Sigmoid colon (tissue), 7 donors: ENCODE data around the gene C1orf232. TPM values are rescaled to one million over a fixed set of nuclear protein-coding genes. Genes with fewer than 3 reads are reported as not detected.

Experiments used
- DNase-seq: peaks from one replicate; pipeline ENCODE4 v3.0.0-alpha.2; 2019
- H3K27ac ChIP-seq, 4 donors: fragments of 200-600 bp; sonication (generic); one replicate each; pipeline ENCODE4 v1.5.1; 2016 to 2019; ENCODE audit warnings: mild to moderate bottlenecking in 1 of 4
- H3K27me3 ChIP-seq, 3 donors: fragments of 200-600 bp; sonication (generic); one replicate each; pipeline ENCODE4 v1.5.1; 2019; ENCODE audit warnings: mild to moderate bottlenecking in 1 of 3
- H3K36me3 ChIP-seq, 4 donors: fragments of 200-600 bp; sonication (generic); one replicate each; pipeline ENCODE4 v1.5.1; 2016 to 2019
- H3K4me1 ChIP-seq, 4 donors: fragments of 200-600 bp; sonication (generic); one replicate each; pipeline ENCODE4 v1.5.1; 2017 to 2019
- H3K4me3 ChIP-seq, 4 donors: fragments of 200-600 bp; sonication (generic); one replicate each; pipeline ENCODE4 v1.5.1; 2017 to 2019; ENCODE audit warnings: mild to moderate bottlenecking in 2 of 4, moderate library complexity in 1 of 4
- H3K9me3 ChIP-seq, 4 donors: fragments of 200-600 bp in 3 of 4; sonication (generic) in 3 of 4; one replicate each; pipeline versions ENCODE4 v1.5.1 to v1.6.1; 2013 to 2019
- CTCF ChIP-seq, 4 experiments: fragments of 450-650 bp in 3 of 4; fragments of 200-600 bp in 1 of 4; IDR thresholded peaks; one replicate each; pipeline ENCODE4 v1.5.1; 2016 to 2019; ENCODE audit warnings: antibody characterized with exemption in 4 of 4, mild to moderate bottlenecking in 3 of 4, moderate library complexity in 2 of 4
- EP300 ChIP-seq, 4 donors: sonication (generic); formaldehyde crosslinking; IDR thresholded peaks; one replicate each; pipeline ENCODE4 v1.6.1; 2017; ENCODE audit warnings: antibody characterized with exemption in 4 of 4
- POLR2A ChIP-seq, 2 donors: fragments of 450-650 bp; IDR thresholded peaks; one replicate each; pipeline ENCODE4 v1.6.1; 2016; ENCODE audit warnings: antibody characterized with exemption in 2 of 2, mild to moderate bottlenecking in 2 of 2, moderate library complexity in 2 of 2
- POLR2AphosphoS5 ChIP-seq, 4 donors: sonication (generic); formaldehyde crosslinking; IDR thresholded peaks; one replicate each; pipeline ENCODE4 v1.6.1; 2017; ENCODE audit warnings: antibody characterized with exemption in 4 of 4
- WGBS, 2 donors: extraction: QIAGEN DNeasy Blood & Tissue Kit; methylation state at CpG; one replicate each; pipeline ENCODE4 v1.1.7; 2013; 5-methylcytosine and 5-hydroxymethylcytosine counted together
- intact Hi-C: fragments of 100-400 bp; cut with DNase I; formaldehyde crosslinking; loops from one replicate; pipeline ENCODE4 v1.15.1; 2023
- polyA plus RNA-seq, 3 donors: library from polyadenylated mRNA; stranded (reverse); fragments of 200-250 nt; gene quantifications; one replicate each; pipeline ENCODE4 v1.2.3, GENCODE V29; 2013
- total RNA-seq, 4 donors: library from RNA; depleted of rRNA; stranded (reverse); fragments of >200 nt; gene quantifications; one replicate each; pipeline ENCODE4 v1.1.0, GENCODE V29; 2016
- donor health status: healthy with polysubstance abuse.
- donor health status: Bipolar disorder and iron deficiency.
- donor health status: healthy.

The C1orf232 gene
- total and polyA plus RNA-seq, 7 donors = not detected

GRCh38 chr1:26184086-26184485 lies 15.3 kb upstream of the C1orf232 start:
- no peak overlapping the region for H3K4me3 ChIP-seq
- no peak for DNase-seq
- no peak overlapping the region for H3K27ac ChIP-seq
- no peaks in the 10 kb centered on the region for H3K36me3 ChIP-seq
- TF ChIP-seq POLR2A (IDR thresholded peaks at IDR 0.05) (no peak), CTCF (IDR thresholded peaks at IDR 0.05) (no peak), POLR2AphosphoS5 (IDR thresholded peaks at IDR 0.05) (no peak), EP300 (IDR thresholded peaks at IDR 0.05) (no peak)
- 94 to 97% methylated on average over 7 of the region's 7 CpGs for WGBS, 2 donors
- H3K27me3 ChIP-seq = no peaks in the 10 kb centered on the region
- H3K4me1 ChIP-seq = no peaks in the 10 kb centered on the region
- no peaks in the 10 kb centered on the region for H3K9me3 ChIP-seq
- intact Hi-C loops = no loop called here

DNA sequence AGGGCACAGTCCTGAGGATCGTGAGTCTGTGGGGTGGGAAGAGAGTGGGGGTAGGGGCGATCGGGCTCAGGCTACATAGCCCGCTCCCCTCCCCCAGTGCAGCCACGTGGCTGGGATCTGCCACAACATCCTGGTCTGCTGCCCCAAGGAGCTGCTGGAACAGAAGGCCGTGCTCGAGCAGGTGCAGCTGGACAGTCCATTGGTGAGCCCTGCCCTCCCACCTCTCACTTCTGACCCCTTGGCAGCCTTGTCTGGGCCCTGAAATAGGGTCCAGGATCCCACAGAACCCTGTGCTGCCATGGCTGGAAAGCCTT lies 13.6 kb upstream of the C1orf232 start:
- Histone ChIP-seq H3K27me3 (no peaks in the 10 kb centered on the region), H3K36me3 (no peaks in the 10 kb centered on the region), H3K4me3 (no peak overlapping the region), H3K27ac (no peak overlapping the region), H3K9me3 (no peaks in the 10 kb centered on the region), H3K4me1 (no peaks in the 10 kb centered on the region)
- TF ChIP-seq POLR2AphosphoS5 (IDR thresholded peaks at IDR 0.05) = no peak
- TF ChIP-seq POLR2A (IDR thresholded peaks at IDR 0.05) = no peak
- no peak for TF ChIP-seq EP300 (IDR thresholded peaks at IDR 0.05)
- TF ChIP-seq CTCF (IDR thresholded peaks at IDR 0.05) = no peak
- no peak for DNase-seq
- intact Hi-C loops = no loop called here
- WGBS, 2 donors = 84 to 88% methylated on average over 7 of the region's 7 CpGs

GRCh38 chr1:26181586-26182382 lies 13.0 kb upstream of the C1orf232 start:
- no peaks in the 10 kb centered on the region for H3K9me3 ChIP-seq
- intact Hi-C loops = no loop called here
- no peak for DNase-seq
- no peak for TF ChIP-seq POLR2AphosphoS5 (IDR thresholded peaks at IDR 0.05)
- no peak for TF ChIP-seq EP300 (IDR thresholded peaks at IDR 0.05)
- TF ChIP-seq POLR2A (IDR thresholded peaks at IDR 0.05) = no peak
- no peak for TF ChIP-seq CTCF (IDR thresholded peaks at IDR 0.05)
- H3K4me1 ChIP-seq = no peaks in the 10 kb centered on the region
- no peak overlapping the region for H3K4me3 ChIP-seq
- H3K27me3 ChIP-seq = no peaks in the 10 kb centered on the region
- H3K36me3 ChIP-seq = no peaks in the 10 kb centered on the region
- 82% methylated on average over 9 of the region's 9 CpGs for WGBS, 2 donors
- H3K27ac ChIP-seq = no peak overlapping the region

DNA sequence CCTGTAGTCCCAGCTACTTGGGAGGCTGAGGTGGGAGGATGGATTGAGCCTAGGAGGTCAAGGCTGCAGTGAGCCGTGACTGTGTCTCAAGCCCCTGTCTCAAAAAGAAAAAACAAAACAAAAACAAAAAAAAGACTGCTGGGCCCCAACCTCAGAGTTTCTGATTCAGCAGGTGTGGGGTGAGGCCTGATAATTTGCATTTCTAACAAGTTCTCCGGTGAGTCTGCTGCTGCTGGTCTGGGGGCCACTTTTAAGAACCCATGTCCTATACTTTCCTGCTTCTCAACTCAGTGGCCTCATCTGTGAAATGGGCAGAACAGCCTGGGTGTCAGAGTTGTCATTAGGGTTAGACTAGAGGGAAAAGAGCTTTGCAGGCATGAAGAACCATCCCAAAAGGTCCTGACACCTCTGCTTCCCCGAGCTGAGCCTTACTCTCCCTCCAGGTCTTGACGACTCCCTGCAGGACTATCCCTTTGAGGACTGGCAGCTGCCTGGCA lies 11.3 kb upstream of the C1orf232 start:
- 87 to 89% methylated on average over 4 of the region's 4 CpGs for WGBS, 2 donors
- no peak for DNase-seq
- no peaks in the 10 kb centered on the region for H3K9me3 ChIP-seq
- TF ChIP-seq POLR2A (IDR thresholded peaks at IDR 0.05) (no peak), EP300 (IDR thresholded peaks at IDR 0.05) (no peak), POLR2AphosphoS5 (IDR thresholded peaks at IDR 0.05) (no peak), CTCF (IDR thresholded peaks at IDR 0.05) (no peak)
- H3K27ac ChIP-seq = no peak overlapping the region
- H3K4me3 ChIP-seq = no peak overlapping the region
- H3K36me3 ChIP-seq = no peaks in the 10 kb centered on the region
- no peaks in the 10 kb centered on the region for H3K27me3 ChIP-seq
- no peaks in the 10 kb centered on the region for H3K4me1 ChIP-seq
- intact Hi-C loops = no loop called here
